K562 (cell line): Measurements from ENCODE around the gene URGCP. TPM values are rescaled to one million over a fixed set of nuclear protein-coding genes. Genes with fewer than 3 reads are reported as not detected.

ENCODE experiments used
- ESRRA ChIP-seq: fragments of 450-650 bp; IDR thresholded peaks from 2 replicates; pipeline ENCODE4 v1.6.1; 2014; ENCODE audit warnings: low read depth, mild to moderate bottlenecking, moderate library complexity, borderline replicate concordance
- ETV1 ChIP-seq: fragments of 450-650 bp; conservative IDR thresholded peaks from 2 replicates; pipeline ENCODE4 v1.6.1; 2016; ENCODE audit warnings: missing genetic modification characterization, control low read depth, low read depth, missing compliant biosample characterization
- FOXJ3 ChIP-seq: sonication (generic); formaldehyde crosslinking; IDR thresholded peaks from 2 replicates; pipeline ENCODE4 v1.4.0; 2020; ENCODE audit warnings: mild to moderate bottlenecking, missing genetic modification reagents
- FOXM1 ChIP-seq, 2 experiments: fragments of 450-650 bp in 1 of 2; sonication (generic) in 1 of 2; formaldehyde crosslinking in 1 of 2; IDR thresholded peaks; 2 replicates each; pipeline versions ENCODE4 v1.6.1 to v1.9.0; 2017 to 2022; ENCODE audit warnings: low read depth in 2 of 2, mild to moderate bottlenecking in 2 of 2, missing genetic modification reagents in 1 of 2, moderate library complexity in 1 of 2
- FUS ChIP-seq: fragments of 200-400 bp; formaldehyde crosslinking; optimal IDR thresholded peaks from 2 replicates; pipeline ENCODE3; 2017; ENCODE audit warnings: low read depth, low read length
- HDAC8 ChIP-seq: fragments of 450-650 bp; IDR thresholded peaks from 2 replicates; pipeline ENCODE4 v1.6.1; 2016; ENCODE audit warnings: mild to moderate bottlenecking, missing genetic modification characterization, moderate library complexity, missing compliant biosample characterization
- MCM5 ChIP-seq: fragments of 450-650 bp; IDR thresholded peaks from 2 replicates; pipeline ENCODE4 v1.6.1; 2016; ENCODE audit warnings: low read depth
- POLR2A ChIP-seq: fragments of 450-650 bp; conservative IDR thresholded peaks from 2 replicates; pipeline ENCODE4 v1.6.1; 2016
- PTTG1 ChIP-seq: fragments of 450-650 bp; IDR thresholded peaks from 2 replicates; pipeline ENCODE4 v1.6.1; 2016; ENCODE audit warnings: low read depth, mild to moderate bottlenecking, missing genetic modification characterization, missing compliant biosample characterization
- SPI1 ChIP-seq: IDR thresholded peaks from 2 replicates; pipeline ENCODE4 v1.6.1; 2011; ENCODE audit warnings: low read depth, low read length, control low read depth, borderline replicate concordance
- ZC3H4 ChIP-seq: sonication (generic); formaldehyde crosslinking; IDR thresholded peaks from 2 replicates; pipeline ENCODE4 v1.9.0; 2021; ENCODE audit warnings: missing genetic modification reagents, borderline replicate concordance
- ZNF311 ChIP-seq: fragments of 250-450 bp; sonication (Bioruptor Pico); IDR thresholded peaks from 2 replicates; pipeline ENCODE4 v1.4.0; 2020; ENCODE audit warnings: mild to moderate bottlenecking, moderate library complexity
- polyA plus RNA-seq, 8 experiments: library from polyadenylated mRNA; depleted of rRNA in 4 of 8; stranded (reverse) in 5 of 8; unstranded in 3 of 8; fragments of >200 nt; fragmentation: Nextera tagmentation in 2 of 8; fragmentation: Illumina TruSeq in 1 of 8; extraction: Ambion mirVana in 2 of 8; extraction: Trizol in 1 of 8; gene quantifications; 2 replicates each; pipeline versions ENCODE4 v1.2.1 to v1.2.3, GENCODE V29; 2011 to 2014; ENCODE audit warnings: inconsistent platforms in 1 of 8, missing spikeins in 1 of 8
- total RNA-seq, 7 experiments: library from RNA; depleted of rRNA in 6 of 7; stranded (reverse); fragments of >200 nt in 6 of 7; fragmentation: Illumina TruSeq in 2 of 7; extraction: Trizol in 2 of 7; gene quantifications; 2 replicates each; pipeline versions ENCODE4 v1.2.1 to v1.2.3, GENCODE V29; 2011 to 2021; ENCODE audit warnings: low replicate concordance in 1 of 7
- TF ChIP-seq, protein P1 (sequence below): fragments of 250-450 bp; sonication (Bioruptor Pico); IDR thresholded peaks from 2 replicates; pipeline ENCODE4 v1.4.0; 2020; ENCODE audit warnings: mild to moderate bottlenecking, moderate library complexity, borderline replicate concordance
- TF ChIP-seq, protein P2 (sequence below): sonication (generic); formaldehyde crosslinking; IDR thresholded peaks from 2 replicates; pipeline ENCODE4 v1.8.1; 2023; ENCODE audit warnings: mild to moderate bottlenecking, missing genetic modification reagents
- TF ChIP-seq, protein P3 (sequence below): IDR thresholded peaks from 2 replicates; pipeline ENCODE4 v1.6.1; 2016; ENCODE audit warnings: missing genetic modification characterization, missing compliant biosample characterization
- TF ChIP-seq, protein P4 (sequence below), 3 experiments: fragments of 200-800 bp in 1 of 3; fragments of 250-450 bp in 1 of 3; fragments of 450-650 bp in 1 of 3; sonication (Bioruptor Pico) in 1 of 3; sonication (Bioruptor generic) in 1 of 3; formaldehyde crosslinking in 1 of 3; IDR thresholded peaks; 2 replicates each; pipeline versions ENCODE4 v1.6.1 to v1.8.0; 2016 to 2022; ENCODE audit warnings: mild to moderate bottlenecking in 2 of 3, missing genetic modification characterization in 2 of 3, missing compliant biosample characterization in 1 of 3, moderate library complexity in 1 of 3

URGCP gene
- total and polyA plus RNA-seq, 9 of the 15 experiments (the other 6 are each of a cell fraction or from before 2014, with no cell fraction given): 1.7 to 25.8 (median 12.5) TPM

DNA sequence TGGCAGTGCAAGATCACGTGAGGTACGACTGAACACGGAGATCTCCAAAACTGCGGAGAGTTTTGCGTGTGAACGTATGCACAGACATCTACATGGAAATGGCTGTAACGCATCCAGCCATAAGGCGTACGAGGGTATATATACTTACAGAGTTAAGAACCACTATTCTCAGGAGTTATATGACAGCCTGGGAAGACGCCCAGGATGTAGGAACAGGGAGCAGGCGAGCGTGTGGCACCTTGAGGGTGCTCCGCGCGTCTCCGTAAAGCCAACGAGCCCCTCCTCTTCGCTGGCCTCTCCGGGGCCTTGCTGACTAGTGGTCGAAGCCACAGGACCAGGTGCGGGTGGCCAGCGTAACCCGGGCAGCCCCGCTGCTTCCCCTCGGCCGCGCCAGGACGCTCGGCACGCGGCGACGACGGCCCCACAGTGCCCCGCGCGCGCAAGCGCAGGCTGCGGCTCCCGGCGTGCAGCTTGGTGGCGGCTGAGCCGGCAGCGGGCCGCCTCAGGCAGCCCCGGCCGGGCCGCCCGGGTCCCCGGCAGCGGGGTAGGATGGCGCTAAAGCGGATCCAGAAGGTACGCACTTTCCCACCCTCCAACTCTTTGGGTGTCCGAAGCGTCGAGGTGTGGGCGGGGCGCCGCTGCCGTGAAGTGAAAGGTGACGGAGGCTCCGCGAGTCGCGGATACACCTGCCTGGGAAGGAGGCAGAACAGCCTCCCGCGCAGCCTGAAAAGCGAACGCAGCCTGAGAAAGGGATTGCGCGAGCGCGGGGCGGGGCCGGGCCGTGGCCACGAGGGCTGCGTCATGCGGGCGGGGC lies 19.8 kb upstream of the URGCP start, which contains the start of gene UBE2D4 (continued):
- TF ChIP-seq ZC3H4 (CRISPR knock-in tag) (no peak), ZNF311 (no peak), FOXJ3 (CRISPR knock-in tag) (no peak), FUS (no peak), HDAC8 (tag) (peak; percentile 59; the same call in 1 of the 2 replicates), ETV1 (tag) (no peak), PTTG1 (tag) (no peak), ESRRA (peak; percentile 65), FOXM1 (IDR thresholded peaks at IDR 0.05; ENCODE audit: low read depth) (no peak), FOXM1 (CRISPR knock-in tag; IDR thresholded peaks at IDR 0.05; ENCODE audit: low read depth) (peak; percentile 96), MCM5 (no peak), SPI1 (no peak), POLR2A (peak; percentile 97)
- TF ChIP-seq, protein P1, sequence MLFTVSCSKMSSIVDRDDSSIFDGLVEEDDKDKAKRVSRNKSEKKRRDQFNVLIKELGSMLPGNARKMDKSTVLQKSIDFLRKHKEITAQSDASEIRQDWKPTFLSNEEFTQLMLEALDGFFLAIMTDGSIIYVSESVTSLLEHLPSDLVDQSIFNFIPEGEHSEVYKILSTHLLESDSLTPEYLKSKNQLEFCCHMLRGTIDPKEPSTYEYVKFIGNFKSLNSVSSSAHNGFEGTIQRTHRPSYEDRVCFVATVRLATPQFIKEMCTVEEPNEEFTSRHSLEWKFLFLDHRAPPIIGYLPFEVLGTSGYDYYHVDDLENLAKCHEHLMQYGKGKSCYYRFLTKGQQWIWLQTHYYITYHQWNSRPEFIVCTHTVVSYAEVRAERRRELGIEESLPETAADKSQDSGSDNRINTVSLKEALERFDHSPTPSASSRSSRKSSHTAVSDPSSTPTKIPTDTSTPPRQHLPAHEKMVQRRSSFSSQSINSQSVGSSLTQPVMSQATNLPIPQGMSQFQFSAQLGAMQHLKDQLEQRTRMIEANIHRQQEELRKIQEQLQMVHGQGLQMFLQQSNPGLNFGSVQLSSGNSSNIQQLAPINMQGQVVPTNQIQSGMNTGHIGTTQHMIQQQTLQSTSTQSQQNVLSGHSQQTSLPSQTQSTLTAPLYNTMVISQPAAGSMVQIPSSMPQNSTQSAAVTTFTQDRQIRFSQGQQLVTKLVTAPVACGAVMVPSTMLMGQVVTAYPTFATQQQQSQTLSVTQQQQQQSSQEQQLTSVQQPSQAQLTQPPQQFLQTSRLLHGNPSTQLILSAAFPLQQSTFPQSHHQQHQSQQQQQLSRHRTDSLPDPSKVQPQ (CRISPR knock-in tag): no peak
- TF ChIP-seq, protein P2, sequence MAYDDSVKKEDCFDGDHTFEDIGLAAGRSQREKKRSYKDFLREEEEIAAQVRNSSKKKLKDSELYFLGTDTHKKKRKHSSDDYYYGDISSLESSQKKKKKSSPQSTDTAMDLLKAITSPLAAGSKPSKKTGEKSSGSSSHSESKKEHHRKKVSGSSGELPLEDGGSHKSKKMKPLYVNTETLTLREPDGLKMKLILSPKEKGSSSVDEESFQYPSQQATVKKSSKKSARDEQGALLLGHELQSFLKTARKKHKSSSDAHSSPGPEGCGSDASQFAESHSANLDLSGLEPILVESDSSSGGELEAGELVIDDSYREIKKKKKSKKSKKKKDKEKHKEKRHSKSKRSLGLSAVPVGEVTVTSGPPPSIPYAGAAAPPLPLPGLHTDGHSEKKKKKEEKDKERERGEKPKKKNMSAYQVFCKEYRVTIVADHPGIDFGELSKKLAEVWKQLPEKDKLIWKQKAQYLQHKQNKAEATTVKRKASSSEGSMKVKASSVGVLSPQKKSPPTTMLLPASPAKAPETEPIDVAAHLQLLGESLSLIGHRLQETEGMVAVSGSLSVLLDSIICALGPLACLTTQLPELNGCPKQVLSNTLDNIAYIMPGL (CRISPR knock-in tag): peak; percentile 87; the same call in 1 of the 2 replicates
- TF ChIP-seq, protein P3, sequence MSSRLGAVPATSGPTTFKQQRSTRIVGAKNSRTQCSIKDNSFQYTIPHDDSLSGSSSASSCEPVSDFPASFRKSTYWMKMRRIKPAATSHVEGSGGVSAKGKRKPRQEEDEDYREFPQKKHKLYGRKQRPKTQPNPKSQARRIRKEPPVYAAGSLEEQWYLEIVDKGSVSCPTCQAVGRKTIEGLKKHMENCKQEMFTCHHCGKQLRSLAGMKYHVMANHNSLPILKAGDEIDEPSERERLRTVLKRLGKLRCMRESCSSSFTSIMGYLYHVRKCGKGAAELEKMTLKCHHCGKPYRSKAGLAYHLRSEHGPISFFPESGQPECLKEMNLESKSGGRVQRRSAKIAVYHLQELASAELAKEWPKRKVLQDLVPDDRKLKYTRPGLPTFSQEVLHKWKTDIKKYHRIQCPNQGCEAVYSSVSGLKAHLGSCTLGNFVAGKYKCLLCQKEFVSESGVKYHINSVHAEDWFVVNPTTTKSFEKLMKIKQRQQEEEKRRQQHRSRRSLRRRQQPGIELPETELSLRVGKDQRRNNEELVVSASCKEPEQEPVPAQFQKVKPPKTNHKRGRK (tag): no peak
- TF ChIP-seq, protein P4, sequence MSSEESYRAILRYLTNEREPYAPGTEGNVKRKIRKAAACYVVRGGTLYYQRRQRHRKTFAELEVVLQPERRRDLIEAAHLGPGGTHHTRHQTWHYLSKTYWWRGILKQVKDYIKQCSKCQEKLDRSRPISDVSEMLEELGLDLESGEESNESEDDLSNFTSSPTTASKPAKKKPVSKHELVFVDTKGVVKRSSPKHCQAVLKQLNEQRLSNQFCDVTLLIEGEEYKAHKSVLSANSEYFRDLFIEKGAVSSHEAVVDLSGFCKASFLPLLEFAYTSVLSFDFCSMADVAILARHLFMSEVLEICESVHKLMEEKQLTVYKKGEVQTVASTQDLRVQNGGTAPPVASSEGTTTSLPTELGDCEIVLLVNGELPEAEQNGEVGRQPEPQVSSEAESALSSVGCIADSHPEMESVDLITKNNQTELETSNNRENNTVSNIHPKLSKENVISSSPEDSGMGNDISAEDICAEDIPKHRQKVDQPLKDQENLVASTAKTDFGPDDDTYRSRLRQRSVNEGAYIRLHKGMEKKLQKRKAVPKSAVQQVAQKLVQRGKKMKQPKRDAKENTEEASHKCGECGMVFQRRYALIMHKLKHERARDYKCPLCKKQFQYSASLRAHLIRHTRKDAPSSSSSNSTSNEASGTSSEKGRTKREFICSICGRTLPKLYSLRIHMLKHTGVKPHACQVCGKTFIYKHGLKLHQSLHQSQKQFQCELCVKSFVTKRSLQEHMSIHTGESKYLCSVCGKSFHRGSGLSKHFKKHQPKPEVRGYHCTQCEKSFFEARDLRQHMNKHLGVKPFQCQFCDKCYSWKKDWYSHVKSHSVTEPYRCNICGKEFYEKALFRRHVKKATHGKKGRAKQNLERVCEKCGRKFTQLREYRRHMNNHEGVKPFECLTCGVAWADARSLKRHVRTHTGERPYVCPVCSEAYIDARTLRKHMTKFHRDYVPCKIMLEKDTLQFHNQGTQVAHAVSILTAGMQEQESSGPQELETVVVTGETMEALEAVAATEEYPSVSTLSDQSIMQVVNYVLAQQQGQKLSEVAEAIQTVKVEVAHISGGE (CRISPR knock-in tag; IDR thresholded peaks at IDR 0.05): no peak; a peak in 1 of 6 replicates
